HG02943 (cell line): ENCODE results near the gene ATP5F1E.
"Not testable (repeated sequence)": the region's sequence is repeated elsewhere in the genome, so short reads cannot be mapped to it uniquely, and the experiment has no call there.

Experiments used
- ATAC-seq: cut with Tn5 transposase; IDR thresholded peaks from one replicate; pipeline ENCODE4 v1.9.1; 2021; ENCODE audit warnings: mild to moderate bottlenecking, low read depth, moderate library complexity; ENCODE audit not compliant: unreplicated experiment

The ATP5F1E gene

GRCh38 chr20:59022754-59023153, 9.4 kb downstream of the ATP5F1E start:
- ATAC-seq, result no peak

- ATAC-seq, result no peak
These were observed 11.1 kb downstream of the ATP5F1E start for GRCh38 chr20:59020938-59021551.

- no peak for ATAC-seq
These were observed 12.9 kb downstream of the ATP5F1E start, which contains the start of gene TUBB1 for GRCh38 chr20:59019217-59019616. TSS of gene TUBB1 (plus strand) at chr20:59019429. CDS start at chr20:59019523, 94 bp downstream.

DNA sequence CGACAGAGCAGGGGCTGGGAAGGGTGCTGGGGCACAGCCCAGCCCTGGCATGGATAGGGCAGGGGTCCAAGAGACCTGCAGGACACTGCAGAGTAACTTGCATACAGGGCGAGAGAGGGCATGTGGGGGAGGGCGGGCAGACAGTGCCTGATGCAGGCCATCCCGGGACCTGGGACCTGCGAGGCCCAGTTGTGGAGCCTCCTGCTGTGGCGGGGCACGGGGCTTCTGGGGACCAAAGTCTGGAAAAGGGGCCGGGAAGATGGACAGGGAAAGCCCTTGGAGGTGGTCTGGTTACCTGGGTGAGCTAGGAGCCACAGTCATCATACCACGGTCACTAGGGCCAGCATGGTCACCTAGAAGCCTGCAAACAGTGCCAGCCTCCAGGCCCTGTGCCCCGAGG, 13.3 kb downstream of the ATP5F1E start:
- no peak for ATAC-seq

DNA sequence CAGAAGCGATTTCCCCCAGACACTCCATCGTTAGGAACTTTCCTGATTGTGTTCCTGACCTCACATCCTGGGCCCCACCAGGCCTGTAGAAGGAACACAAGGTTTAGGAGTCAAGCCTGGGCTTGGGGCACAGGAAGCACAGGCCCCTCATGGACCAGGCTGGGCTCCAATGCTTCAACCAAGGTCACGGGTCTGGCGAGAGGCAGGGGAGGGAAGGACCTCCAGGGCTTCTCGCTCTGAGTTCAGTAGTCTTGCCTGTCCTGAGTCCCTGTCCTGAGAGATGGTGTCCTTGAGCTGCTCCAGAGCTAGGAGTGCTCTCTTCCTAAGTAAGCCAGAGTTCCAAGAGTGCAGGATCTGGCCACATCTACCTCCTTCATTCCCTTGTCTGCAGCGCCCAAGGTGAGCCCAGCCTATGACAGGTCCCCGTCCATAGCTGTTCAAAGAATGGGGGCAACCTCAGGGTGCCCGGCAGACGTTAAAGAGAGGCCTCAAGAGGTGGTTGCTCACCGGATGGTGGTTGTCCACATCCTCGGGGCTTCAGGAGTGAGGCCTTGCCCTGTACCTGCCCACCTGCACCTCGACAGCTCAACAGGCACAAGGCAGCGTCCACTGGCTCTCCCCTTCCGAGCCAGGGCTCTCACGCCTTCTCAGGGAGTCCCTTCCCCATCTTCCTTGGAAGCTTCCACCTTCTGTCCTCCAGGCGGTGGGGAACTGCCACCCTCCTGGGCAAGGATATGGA, 14.5 kb downstream of the ATP5F1E start:
- ATAC-seq, result no peak

DNA sequence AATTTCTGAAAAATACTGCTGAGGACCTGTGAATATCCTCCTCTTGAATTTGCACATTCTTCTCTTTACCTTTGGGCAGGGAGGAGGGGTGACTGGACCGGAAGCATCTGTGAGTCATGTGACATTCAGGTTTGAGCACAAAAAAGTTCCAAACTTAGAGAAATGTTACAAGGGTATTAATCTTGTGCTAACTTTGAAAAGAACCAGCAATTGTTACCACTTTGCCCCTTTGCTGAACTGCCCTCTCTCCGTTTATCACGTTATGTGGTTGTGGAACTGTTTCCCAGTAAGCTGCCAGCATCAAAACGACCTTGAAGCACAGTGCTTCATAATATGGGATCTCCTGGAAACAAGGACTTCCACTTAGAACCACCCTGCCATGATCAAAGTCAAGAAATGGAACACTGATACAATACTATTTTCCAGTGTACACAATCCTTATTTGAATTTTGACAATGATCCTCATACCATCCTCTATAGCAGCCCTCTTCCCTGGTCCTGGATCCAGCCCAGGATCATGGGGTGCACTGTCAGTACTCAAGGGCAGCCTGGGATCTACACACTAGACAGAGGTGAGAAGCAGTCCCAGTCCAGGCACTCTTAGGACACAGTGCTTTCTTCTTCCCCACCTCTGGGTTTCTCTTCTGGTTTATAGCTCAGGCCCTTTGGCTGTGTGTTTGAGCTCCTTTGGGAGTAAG, 15.2 kb downstream of the ATP5F1E start:
- ATAC-seq, result no peak

DNA sequence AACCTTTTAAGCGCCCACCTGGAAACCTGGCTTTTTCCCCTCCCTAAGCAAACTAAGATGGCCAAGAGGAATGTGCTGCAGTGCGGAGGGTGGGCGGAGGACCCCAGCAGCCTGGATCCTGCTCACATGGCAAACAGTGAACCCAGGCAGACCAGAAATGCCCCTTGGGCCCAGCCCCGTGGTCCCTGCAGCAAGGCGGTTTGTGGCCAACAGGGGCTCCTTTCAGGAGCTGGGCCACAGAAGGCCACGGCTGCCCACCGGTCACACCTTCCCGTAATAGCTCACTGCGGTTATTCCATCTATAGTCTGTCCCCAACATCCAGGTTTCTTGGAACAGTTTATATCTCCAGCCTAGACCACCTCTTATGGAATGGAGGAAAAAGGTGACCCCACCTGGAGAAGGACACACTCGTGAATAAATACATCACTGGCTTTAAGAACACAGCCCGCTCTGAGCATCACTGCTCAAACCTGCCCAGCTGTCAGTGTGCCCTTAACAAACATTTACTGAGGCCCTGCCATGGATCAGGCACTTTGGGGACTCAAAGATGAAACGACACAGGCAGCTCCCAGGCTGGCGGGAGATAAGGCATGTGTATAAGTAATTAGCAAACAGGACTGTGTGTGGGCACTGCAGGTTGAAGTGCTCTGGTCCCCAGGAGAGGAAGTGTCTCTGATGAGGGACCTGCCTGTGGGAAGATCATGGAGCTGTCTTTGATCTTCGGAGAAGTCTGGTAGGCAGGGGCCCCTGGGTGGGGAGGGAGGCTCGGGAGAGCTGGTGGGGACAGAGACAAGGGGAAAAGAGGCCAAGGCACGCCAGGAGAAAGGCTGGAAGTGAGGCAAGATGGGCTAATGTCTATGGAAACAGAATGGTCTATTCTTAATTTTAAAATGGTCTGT, 16.1 kb downstream of the ATP5F1E start:
- ATAC-seq, result no peak

- no peak for ATAC-seq
These were observed 16.7 kb downstream of the ATP5F1E start for GRCh38 chr20:59015411-59015810.

- no peak for ATAC-seq
These were observed 17.3 kb downstream of the ATP5F1E start for GRCh38 chr20:59014680-59015389.

- no peak for ATAC-seq
These were observed 18.1 kb downstream of the ATP5F1E start for GRCh38 chr20:59013959-59014608.

DNA sequence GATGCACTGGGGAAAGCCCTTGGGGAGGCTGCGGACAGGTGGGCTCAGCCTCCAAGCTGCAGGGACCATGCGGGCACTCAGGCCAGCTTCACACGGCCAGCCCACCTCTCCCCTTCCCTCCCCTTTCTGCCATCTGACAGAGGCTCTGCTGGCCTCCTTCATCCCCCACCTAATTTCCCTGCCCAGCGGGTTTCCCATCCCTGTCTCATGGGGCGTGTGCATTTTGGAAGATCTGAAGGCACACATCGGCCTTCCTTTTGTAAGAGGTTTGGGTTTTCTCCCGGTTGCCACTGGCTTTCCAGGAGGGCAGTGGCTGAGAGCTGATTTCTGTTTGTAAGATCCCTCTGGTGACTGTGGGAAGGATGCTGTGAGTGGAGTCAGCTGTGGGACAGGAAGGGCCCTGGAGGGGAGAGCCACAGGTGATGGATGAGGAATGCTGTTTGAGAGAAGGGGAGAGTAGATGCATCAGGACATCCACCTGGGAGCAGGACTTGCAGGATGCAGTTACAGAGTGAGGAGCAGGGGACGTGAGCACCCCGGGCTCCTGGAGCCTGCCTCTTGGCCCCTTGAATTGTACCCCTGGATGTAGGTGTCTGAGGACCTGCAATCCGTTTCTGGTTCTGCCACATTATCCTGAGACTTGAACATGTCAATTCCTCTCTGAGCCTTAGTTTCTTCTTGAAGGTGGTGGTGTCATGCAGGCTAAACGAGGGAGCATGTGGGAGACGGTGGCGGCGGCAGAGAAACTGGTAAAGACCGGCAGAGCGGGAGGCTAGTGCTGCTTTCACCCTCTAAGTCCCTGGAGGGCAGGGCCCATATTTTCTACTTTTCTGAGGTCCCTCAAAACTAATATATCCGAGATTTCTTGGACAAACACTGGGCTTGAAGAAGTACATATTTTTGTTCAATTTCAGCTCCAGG, 18.8 kb downstream of the ATP5F1E start:
- no peak for ATAC-seq

DNA sequence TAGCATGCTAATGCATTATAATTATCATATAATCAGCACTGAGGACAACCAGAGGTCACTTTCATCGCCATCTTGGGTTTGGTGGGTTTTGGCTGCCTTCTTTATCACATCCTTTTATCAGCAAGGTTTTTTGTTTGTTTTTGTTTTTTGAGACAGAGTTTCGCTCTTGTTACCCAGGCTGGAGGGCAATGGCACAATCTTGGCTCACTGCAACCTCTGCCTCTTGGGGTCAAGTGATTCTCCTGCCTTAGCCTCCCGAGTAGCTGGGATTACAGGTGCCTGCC, 20.3 kb downstream of the ATP5F1E start:
- not testable (repeated sequence) for ATAC-seq

DNA sequence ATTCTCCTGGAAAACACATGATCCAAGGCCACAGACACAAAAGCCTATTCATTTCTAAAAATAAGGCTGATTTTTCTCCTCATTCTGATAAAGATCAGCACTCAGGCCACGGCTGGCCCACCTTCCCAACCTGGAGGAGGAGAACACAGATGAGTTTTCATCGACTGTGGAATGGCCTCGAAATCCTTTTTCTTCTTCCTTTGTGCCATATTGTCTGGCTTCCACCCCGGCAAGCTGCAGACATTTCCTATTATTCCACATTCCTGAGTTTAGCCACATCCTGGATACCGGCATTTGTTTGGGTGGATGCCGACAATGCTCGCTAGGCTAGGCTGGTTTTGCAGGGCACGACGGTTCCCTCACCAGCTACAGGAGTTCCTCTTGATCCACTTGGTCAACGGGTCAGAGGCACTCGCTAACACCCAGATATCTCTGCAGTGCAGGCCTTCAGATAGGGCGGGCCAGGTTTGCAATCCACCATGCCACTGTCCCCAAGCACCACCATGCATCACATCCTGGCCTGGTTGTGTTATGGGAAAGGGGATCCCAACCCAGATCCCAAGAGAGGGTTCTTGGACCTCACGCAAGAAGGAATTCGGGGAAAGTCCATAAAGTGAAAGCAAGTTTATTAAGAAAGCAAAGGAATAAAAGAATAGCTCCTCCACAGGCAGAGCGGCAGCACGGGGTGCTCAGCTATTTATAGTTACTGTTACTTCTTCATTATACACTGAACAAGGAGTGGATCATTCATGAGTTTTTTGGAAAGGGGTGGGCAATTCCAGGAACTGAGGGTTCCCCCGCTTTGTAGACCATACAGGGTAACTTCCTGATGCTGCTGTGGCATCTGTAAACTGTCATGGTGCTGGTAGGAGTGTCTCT, 20.9 kb downstream of the ATP5F1E start:
- no peak for ATAC-seq

DNA sequence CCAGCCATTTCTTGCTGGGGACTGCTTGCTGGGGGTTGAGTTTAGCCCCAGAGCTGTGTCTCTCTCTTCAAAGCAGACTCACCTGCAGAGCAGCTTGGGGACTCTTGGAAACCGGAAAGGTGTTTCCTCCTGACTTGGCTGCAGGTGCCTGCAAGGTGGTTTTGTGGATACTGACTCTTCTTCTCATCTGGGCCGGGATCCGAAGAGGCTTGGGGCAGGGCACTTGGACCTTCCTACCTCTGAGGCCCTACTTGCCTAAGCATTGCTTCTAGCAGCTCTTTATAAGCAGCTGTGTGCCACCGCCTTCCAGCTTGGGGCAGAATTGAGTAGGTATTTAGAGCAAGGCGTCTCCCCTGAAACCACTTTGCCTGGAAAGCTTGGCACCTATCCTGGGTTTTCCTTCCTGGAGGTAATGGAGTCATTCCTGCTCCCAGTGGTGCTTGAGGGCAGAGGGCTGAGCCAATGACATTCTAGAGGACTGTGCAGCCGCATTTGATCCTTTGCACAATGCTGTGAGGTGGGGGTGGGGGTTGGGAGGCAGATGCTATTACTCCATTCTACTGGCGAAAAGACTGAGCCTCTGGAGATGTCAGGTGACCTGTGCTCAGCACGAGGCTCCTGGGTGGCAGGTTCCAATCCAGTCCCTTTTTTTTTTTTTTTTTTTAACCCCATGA, 21.7 kb downstream of the ATP5F1E start:
- ATAC-seq, result no peak

DNA sequence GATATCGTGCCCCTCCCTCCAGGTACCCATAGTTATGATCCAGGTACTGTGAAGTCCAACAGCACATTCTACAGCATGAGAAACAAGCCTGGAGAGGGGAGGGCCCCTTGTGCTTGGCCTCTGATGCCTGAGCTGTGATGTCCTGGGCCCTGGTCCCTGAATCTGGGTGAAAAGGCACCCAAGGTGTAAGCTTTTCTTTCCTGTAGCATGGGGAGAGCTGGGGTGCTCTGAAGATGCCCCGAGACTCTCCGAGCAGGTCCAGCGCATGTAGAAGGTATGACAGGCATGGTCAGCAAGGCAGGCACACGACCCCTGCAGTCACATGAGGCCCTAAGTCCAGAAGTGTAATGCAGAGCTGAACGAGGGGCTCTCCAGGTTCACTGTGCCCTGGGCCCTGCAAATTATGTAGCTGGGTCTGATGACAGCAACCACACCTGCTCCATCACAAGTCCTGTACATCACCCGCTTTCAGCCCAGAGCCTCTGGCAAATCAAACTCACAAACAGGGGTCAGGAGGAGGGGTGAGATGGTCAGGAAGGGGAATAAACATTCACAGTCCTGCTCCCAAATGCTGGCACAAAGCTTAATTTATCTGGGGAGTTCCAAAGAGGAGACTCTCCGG, 23.3 kb downstream of the ATP5F1E start:
- no peak for ATAC-seq

DNA sequence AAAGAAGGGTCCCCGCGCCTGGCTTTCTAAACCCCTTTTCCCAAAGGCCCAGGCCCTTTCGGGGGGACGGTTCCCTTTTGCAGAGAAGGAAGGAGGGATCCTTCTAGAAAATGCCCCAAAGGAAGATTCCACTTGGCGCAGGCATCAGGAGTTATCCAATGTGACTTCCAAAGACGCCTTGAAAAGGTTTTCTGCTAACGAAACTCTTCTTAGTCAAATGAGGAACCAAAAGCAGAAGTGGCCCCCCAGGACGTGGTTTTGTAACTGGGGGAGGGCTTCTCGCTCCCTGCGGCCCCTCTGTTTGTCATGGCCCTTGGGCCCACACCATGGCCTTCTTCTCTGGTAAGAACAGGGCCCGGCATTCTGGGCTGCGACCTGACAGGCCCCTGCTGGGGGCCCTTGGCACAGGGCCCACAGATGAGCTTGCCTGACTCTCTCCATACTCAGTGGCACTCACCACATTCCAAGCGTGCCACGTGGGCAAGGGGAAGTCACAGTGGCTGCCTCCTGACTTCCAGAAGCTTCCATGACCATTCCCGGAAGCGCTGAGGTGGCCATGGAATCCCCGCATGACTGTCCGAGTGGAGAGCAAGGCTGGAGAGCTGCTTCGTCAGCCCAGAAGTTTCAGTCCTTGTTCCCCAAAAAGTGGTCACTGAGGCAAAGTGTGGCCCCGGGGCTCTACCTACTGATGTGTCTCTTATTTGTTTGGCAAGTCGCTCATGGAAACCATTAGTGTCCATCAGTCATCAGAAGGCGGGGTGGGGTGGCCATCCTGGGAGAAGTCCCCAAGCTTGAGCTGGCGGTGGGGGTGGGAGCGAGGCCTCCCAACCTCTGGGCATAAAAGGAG, 24.2 kb downstream of the ATP5F1E start:
- peak; percentile 30 for ATAC-seq
